ENCODE data around the gene ZBTB25.
A peak's percentile ranks its signal among the peaks of the same experiment; 100 is the strongest.

ZBTB25 gene

DNA sequence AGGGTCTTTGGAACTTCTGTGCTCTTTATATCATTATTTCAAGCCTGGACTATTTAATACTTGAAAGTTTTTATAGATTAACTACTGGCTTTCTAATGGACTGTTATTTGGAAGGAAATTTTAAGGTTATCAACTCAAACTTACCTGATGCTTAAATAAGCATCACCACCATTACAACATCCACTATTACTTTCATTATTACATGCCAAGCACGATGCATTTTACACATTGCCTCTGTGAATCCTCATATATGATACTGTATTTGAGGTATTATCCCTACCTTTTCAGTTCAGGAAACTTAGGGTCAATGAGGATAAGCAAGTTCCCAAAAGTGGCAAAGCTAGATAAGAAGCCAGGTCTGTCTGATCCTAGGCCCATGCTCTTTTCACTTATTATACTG, 13.3 kb upstream of the ZBTB25 start:
- DNase-seq (ENCODE audit: extremely low read depth in 1 of 2, low read depth in 1 of 2): no peak

DNA sequence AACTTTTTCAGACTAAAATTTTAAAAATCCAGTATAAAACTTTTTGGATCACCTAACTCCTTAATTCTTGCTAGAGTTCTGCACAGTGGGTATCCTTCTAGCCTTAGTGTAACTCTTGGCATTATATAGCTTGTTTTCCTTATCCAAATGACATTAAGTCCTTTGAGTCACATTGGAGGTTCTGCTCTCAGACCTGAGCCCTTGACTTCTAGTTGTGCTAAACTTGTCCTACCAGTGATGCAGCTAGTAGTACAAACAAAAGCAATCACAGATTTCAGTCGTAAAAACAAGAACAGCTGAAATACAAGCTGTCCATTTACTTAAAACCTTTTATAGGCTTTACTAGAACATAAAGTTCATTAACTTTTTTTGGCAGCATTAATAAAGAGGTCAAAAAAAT, 11.4 kb upstream of the ZBTB25 start:
- DNase-seq (ENCODE audit: extremely low read depth in 1 of 2, low read depth in 1 of 2): no peak

DNA sequence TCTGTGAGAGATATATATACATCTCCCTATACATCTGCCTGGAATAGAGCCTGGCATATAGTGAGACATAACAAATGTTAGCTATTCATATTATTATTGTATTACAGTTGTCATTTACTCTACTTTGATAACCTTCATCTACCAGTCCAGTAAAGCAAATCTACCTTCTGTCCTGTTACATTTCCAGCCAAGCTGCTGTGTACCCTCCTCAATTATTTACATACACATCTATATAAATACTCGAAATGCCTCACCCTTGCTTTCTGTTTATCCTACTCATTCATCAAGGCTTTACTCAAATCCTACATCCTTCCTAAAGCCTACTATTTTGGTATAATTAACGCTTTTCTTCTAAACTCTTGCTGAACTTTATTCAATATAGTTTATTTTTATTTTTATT, 9.6 kb upstream of the ZBTB25 start:
- no peak for DNase-seq (ENCODE audit: extremely low read depth in 1 of 2, low read depth in 1 of 2)

DNA sequence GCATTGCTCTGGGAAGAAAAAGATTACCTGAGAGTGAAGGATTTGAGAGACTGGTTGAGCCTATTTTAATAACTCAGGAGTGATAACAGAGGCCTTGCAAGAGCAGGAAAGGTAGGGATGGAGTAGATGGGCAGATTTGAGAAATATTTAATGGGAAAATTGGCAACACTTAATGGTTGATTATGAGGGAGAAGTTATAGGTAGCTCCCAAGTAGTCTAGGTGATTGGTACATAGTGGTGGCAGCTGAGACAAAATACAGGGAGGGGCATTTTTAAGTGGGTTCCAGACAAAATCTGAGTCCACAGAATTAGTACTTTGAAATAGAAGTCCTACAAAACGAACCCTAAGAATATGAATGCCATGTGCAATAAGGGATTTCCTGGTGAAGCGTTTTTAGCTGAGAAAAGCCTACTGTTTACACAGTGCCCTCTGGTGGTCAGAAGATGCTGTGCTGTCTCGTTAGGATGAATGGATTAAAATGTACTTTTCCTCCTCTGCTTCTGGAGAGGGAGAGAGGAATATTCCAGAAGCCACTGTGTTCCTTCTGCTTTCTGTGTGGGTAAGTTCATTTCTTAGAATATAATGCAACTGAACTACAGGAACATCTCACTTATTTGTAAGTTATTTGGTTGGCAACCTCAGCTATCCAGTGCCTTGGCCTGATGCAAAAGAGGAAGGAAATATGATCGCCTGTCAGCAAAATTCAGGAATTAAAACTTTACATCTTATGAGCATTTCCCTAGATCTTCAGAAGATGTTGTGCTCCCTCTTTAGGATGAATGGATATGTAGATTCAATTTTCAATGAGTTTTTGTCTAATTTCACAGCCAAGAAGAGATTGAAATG, 7.4 kb upstream of the ZBTB25 start:
- DNase-seq (ENCODE audit: extremely low read depth in 1 of 2, low read depth in 1 of 2): peak in 1 of 2 donors; percentile 48

DNA sequence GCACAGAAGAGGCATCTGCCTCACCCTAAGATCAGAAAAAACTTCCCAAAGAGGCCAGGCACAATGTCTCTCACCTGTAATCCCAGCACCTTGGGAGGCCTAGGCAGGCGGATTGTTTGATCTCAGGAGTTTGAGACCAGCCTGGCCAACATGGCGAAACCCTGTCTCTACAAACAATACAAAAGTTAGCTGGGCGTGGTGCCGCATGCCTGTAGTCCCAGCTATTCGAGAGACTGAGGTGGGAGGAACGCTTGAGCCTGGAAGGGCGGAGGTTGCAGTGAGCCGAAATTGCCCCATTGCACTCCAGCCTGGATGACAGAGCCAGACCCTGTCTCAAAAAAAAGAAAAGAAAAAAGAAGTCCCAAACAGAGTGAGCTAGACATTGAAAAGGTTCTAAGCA, 5.4 kb upstream of the ZBTB25 start:
- no peak for DNase-seq (ENCODE audit: extremely low read depth in 1 of 2, low read depth in 1 of 2)

DNA sequence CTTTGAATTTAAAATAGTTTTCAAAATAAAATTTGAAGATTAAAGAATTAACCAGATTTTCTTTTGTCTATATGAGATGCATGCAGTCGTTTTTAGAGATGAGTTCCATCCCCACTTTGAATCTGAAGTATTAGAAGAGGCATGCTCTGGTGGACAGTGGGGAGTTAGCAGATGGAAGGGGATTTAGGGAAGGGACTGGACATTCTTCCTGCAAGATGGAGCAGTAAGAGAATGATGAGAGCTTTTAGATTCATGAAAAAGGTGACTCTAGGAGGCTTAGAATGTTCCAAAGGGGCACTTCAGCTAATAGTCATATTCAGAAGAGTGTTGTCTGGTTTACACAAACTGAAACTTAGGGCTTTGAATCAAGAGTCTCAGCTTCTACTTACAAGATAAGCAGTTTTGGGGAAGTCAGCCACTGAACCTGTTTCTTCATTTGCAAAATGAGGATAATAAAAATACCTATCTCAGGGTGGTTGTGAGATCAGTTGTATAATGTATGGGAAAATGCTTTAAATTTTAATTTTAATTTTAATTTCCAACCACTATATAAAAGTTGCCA, 4.7 kb upstream of the ZBTB25 start:
- no peak for DNase-seq (ENCODE audit: extremely low read depth in 1 of 2, low read depth in 1 of 2)

DNA sequence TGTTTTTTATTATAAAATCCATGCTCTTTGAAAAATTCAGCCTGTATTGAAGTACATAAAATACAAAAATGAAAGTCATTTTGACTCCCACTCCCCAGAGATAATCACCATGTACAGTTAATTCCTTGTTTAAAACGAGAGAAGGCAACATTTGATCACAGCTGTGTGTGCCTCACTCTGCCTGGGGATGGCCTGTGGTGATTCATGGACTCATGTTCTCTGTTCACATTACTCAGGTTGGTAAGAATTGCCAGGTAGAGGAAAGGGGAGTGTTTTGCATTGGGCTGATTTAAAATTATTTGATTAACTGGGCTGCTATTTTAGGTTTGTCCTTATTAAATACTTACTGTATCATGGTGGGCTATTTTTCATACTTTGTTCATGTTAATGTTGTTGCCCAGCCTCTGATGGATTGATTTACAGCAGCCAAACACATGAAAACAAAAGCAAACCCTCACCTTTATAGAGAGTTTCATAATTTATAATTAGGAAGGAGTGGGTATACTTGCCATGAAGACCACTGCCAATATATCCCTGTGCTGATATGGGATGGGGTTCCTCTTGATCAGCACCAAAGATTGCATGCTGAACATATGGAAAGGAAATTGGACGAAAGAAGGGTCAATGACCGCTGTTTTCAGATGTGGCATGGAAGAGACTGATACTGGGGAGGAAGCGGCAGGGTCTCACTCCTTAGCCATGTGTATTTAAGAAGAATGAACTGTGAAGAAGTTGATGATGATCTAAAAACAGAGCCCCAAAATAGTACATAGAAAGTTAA, 3.9 kb upstream of the ZBTB25 start:
- no peak for DNase-seq (ENCODE audit: extremely low read depth in 1 of 2, low read depth in 1 of 2)

DNA sequence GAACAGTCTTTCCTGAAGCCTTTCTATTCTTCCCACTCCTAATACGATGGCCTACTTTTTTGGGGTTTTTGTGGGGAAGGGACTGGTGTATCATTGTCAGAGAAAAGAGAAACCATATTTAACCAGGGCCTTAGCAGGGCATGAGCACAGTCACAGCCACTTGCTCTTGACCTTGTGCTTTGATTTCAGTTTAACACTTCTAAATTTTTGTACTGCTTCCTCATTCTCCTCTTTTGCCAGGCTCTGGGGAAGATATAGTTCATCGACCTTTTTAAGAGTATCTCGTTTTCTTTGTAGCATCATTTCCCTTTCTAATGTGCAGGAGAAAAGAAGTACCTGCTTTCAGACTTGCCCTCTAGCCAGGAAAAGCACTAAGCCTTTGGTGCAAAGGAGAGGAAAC, 3.1 kb upstream of the ZBTB25 start:
- DNase-seq (ENCODE audit: extremely low read depth in 1 of 2, low read depth in 1 of 2): no peak

DNA sequence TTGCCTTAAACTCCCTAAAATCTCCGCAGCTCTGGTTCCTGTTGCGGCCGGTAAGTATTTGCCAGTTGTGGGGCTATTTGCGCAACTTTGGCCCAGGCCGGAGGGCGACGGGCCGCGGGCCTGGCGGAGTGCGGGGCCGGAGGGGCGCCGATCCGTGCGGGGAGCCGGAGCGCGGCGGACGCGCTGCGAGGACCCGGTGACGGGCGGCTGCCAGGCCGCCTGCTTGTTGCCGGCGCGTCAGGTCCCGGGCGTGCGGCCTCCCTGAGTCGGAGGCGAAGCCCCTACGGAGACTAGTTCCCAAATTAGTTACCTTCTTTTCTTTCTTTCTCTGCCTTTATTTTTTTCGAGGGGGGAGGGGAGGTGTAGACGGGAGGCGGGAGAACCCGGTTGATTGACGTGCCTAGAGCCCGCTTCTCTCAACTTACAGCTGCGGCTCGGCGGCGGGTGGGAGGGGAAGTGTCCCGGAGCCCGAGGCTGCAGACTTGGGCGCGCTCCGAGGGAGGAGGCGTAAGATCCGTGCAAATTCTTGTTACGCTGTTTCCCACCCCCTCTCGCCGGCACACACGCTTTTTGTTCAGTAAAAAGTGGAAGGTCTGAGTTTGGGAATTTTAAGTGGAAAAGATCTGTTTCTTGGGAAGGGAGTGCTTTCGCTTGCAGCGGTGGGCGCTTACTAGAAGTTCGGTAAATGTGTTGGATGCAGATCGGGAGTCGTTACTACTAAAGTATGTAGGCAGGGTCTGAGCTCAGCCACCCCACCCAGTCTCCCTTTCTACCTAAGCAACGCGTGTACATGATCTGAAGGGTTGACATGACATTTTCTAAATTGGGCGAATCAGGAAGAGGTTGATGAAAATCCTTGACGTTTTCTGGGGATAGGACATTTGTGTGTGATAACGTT, 1.5 kb upstream of the ZBTB25 start:
- DNase-seq (ENCODE audit: extremely low read depth in 1 of 2, low read depth in 1 of 2): peak; percentile 62 to 69

DNA sequence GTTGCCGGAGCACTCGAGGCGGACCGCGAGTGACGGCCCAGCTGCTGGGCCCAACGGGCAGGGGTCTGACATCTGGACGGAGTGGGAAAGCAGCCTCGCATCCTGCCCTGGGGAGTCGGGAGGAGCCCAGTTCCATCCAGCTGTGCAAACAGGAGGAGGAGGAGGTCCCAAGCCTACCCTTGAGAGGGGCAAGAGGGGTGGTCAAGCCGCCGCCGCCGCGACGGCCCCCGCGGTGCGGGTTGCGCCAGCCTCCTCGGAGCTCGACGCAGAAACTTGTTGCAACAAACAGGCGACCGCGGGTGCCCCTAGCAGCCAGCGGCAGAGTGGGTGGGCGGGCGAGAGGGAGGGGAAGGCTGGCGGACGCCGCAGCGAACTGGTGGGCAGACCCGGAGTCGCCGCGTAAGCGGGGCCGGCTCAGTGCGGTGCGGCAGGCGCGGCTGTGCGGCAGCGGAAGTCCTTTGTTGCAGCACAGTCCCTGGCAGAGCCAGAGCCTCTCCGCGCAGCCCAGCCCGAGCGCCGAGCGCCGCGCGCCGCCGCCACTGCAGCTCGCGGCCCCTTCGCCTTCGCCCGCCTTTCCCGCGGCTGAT, 765 bp upstream of the ZBTB25 start, which contains the start of gene ZBTB1:
Gene ZBTB1 (plus strand): TSS at position 461 of the 587 bp plus-strand sequence. CDS start 16,735 bp downstream, outside the sequence.
- DNase-seq (ENCODE audit: extremely low read depth in 1 of 2, low read depth in 1 of 2): peak; percentile 59 to 70

DNA sequence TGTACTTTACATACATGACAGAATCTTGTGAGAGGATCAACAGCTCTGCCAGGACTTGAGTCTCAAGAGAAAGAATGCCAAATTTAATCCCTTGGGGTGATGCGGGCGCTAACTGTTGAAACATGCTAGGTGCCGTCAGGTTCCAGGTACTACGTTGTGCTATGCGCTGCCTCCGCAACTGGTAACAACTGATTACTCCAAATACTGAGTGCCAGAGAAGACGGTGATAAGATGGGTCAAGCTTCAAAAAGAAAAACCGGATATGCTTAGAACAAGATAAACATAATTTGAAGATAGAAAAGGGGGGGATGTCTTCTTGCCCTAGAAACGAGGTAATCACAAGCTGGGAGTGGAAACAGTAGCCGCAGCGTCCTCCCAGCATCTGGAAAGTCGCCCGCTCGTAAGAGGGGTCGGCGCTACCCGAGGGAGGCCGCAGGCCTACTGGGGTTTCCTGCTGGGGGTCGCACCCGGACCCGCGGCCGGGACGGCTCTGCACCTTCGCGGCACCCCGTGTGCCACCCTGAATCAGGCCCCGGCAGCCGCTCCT, 678 bp downstream of the ZBTB25 start:
- DNase-seq (ENCODE audit: extremely low read depth in 1 of 2, low read depth in 1 of 2): no peak

DNA sequence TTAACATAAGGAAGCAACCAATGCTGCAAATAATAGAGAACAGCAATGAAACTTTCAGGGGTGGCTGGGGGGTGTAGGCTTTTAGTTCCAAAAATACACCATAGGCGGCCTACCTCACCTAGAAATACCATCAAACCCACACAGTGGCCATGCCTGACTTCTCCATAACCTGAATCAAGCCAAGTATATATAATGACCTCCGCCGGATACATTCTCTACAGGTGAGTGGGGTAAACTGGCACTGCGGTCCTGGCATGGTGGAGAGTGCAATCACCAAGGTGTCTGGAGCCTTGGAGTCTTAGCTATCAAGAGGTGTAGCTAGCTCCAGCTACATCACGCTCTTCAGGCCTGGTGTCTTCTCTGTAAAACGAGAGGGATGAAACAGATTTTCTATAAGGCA, 1.2 kb downstream of the ZBTB25 start:
- no peak for DNase-seq (ENCODE audit: extremely low read depth in 1 of 2, low read depth in 1 of 2)

DNA sequence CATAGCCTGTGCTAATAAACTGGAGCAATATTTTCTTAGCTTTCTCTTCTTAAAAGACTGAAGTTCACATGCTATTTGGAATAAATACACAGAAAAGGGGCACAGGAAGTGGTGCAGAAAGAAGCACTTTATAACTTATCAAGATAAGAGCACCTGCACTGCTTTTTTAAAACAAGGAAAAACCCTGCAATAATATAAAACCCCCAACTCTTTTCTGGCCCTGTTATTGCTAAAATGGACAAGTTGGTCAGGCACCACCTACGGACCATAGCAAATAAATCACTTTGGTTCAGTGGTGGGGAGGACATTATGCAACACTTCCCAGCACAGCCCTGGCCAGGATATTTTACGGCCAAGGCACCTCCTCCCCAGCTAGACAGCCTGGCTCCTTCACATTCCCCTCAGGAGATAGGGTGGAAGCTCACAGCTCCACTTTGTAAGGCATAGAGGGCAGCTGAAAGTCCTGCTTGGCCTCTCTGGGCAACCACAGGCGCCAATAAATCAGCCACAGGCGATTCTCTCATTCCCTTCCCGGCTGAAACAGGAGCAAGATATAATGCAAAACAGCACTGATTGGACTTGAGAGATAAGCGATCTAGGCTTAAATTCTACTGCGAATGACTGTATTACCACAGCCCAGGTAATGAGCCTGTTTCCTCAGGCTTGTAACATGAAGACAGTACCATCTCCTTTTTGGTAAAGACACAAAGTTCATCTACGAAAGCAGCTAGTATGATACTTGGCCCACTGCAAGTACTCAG, 2.0 kb downstream of the ZBTB25 start:
- no peak for DNase-seq (ENCODE audit: extremely low read depth in 1 of 2, low read depth in 1 of 2)

DNA sequence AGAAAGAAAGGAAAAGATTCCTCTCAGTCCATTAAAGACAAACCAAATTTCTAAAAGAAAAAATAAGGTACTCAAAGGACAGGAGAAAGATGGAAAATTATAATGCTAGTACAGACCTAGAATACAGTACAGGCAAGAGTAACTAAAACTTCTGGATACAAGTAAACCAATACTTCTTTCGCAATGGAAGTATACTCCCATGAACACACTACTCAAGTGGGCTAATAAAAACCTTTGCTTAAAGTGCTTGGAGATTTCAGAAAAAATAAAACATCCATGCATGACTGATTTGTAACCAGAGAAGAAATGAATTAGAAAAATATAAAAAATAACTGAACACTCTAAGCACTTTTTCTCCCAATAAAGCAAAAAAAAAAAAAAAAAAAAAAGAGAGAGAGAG, 3.5 kb downstream of the ZBTB25 start:
- DNase-seq (ENCODE audit: extremely low read depth in 1 of 2, low read depth in 1 of 2): no peak

DNA sequence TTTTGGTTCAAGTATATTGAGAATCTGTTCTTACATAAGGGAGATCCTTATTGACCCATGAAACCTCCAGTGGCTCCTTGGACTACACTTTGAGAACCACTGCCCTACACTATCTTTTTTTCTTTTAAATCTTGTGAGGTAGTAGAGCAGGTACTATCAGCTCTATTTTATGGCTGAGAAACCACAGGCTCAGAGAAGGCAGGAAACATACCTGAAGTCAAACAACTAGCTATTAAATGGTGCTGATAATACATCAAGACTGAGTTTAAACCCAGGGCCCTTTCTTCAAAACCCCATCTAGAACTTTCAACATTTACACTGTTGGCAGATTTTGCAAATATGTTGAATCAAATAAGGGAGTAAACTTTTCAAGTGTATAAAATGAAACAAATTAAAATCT, 6.9 kb downstream of the ZBTB25 start:
- DNase-seq (ENCODE audit: extremely low read depth in 1 of 2, low read depth in 1 of 2): no peak

DNA sequence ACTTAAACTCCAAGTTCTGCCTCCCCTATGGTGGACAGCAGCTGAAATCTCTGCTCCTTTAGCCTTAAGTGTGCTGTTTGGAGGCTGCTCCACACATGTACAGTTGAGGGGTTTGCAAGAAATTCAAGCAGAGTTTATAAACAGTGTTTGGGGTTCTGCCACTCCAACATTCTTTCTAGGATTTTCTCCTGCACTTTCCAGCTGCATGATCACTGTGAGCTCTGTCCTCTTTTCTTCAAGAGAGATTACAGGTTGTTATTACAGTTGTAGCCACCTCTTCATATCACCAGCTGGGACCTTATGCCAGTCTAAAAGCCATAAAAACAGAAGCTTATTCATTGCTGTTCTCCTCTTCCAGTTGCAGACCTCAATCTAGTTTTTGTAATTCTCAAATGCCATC, 8.4 kb downstream of the ZBTB25 start:
- no peak for DNase-seq (ENCODE audit: extremely low read depth in 1 of 2, low read depth in 1 of 2)

DNA sequence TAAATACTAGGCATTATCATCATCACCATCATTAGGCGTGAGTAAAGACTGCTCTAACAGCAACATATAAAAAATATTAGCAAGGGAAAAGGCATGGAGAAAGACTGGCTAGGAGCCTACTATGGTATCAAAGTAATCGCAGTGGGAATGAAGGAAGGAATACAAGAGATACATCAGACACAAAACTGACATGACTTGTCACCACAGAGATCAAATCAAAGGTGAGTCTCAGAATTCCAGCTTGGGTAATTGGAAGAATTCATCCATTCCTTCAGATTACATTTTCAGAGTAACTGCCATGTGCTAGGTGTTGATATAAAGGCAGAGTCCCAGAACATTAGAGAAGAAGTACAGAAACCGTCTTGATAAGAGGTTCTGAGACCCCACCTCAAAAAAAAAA, 10.2 kb downstream of the ZBTB25 start:
- DNase-seq (ENCODE audit: extremely low read depth in 1 of 2, low read depth in 1 of 2): no peak

DNA sequence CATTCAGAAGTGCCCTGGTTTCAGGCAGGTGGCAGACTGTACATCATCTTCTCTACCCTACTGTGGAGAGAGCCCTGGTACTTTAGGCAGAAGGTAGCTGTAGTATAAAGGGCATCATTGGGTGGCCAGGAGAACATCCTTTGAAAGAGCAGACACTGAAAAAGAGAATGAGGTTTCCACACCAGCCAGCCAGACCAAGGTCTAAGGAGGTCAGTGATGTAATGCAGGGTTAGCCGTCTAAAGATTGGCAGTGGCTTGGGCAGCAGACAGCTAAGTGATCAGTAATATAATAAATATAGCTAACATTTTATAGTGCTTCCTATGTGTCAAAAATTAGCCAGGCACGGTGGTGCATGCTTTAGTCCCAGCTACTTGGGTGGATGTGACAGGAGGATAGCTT, 12.0 kb downstream of the ZBTB25 start:
- no peak for DNase-seq (ENCODE audit: extremely low read depth in 1 of 2, low read depth in 1 of 2)

DNA sequence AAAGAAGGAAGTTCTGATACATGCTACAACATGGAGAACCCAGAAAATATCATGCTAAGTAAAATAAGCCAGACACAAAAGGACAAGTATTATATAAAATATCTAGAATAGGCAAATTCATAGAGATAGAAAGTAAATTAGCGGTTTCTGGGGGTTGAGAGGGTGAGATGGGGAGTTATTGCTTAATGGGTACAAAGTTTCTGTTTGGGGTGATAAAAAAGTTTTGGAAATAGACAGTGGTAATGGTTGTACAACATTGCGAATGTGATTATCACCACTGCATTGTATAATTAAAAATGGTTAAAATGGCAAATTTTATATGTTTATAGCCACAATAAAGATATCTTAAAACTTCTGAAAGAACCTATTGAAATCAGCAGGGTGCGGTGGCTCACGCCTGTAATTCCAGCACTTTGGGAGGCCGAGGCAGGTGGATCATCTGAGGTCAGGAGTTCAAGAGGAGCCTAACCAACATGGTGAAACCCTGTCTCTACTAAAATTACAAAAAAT, 15.0 kb downstream of the ZBTB25 start:
- DNase-seq (ENCODE audit: extremely low read depth in 1 of 2, low read depth in 1 of 2): no peak

All from activated CD8-positive, alpha-beta memory T cell treated with anti-CD3 and anti-CD28 coated beads for 1 hour (primary cell).